Naive B cell (primary cell): ENCODE results near the gene PPM1H. TPM values are rescaled to one million over a fixed set of nuclear protein-coding genes. Genes with fewer than 3 reads are reported as not detected.
"Not testable (repeated sequence)": the region's sequence is repeated elsewhere in the genome, so short reads cannot be mapped to it uniquely, and the experiment has no call there.

ENCODE experiments used
- ATAC-seq, 2 donors: fragments of 150-1000 bp; cut with Tn5 transposase; 2 replicates each; pipeline ENCODE4 v1.10.0; 2021; ENCODE audit warnings: low read depth in 2 of 2, mild to moderate bottlenecking in 2 of 2, moderate library complexity in 2 of 2
- DNase-seq: peaks from one replicate; pipeline ENCODE4 v3.0.0; 2022
- H3K27ac Mint-ChIP-seq, 6 donors: one replicate each; pipeline ENCODE4 v1.8.0; 2020 to 2022; ENCODE audit warnings: mild to moderate bottlenecking in 6 of 6, mixed read lengths in 6 of 6, moderate library complexity in 5 of 6, inconsistent platforms in 2 of 6
- H3K27me3 Mint-ChIP-seq, 3 donors: one replicate each; pipeline ENCODE4 v1.8.0; 2021 to 2022; ENCODE audit warnings: mixed read lengths in 3 of 3, mild to moderate bottlenecking in 1 of 3
- H3K36me3 Mint-ChIP-seq, 2 donors: one replicate each; pipeline ENCODE4 v1.8.0; 2020 to 2022; ENCODE audit warnings: mixed read lengths in 2 of 2, inconsistent platforms in 1 of 2, mild to moderate bottlenecking in 1 of 2
- H3K4me1 Mint-ChIP-seq, 3 donors: one replicate each; pipeline ENCODE4 v1.8.0; 2020 to 2022; ENCODE audit warnings: mixed read lengths in 3 of 3, inconsistent platforms in 1 of 3, mild to moderate bottlenecking in 1 of 3, moderate library complexity in 1 of 3
- H3K4me3 Mint-ChIP-seq, 8 donors: one replicate each; pipeline ENCODE4 v1.8.0; 2020 to 2022; ENCODE audit warnings: mild to moderate bottlenecking in 8 of 8, mixed read lengths in 8 of 8, moderate library complexity in 8 of 8, inconsistent platforms in 2 of 8
- H3K9me3 Mint-ChIP-seq, 7 donors: one replicate each; pipeline ENCODE4 v1.8.0; 2020 to 2022; ENCODE audit warnings: mixed read lengths in 7 of 7, mild to moderate bottlenecking in 5 of 7, inconsistent platforms in 2 of 7, moderate library complexity in 1 of 7
- polyA plus RNA-seq, 6 donors: library from polyadenylated mRNA; unstranded; fragments of 300-500 nt; fragmentation: Illumina TruSeq; gene quantifications; one replicate each; pipeline ENCODE4 v1.2.3, GENCODE V29; 2021; ENCODE audit warnings: low read depth in 6 of 6

Gene PPM1H
- under 1 TPM in 3 of 6 donors, not detected in 3; 0.05 to 0.15 (median 0.12) TPM for polyA plus RNA-seq

- H3K4me1 Mint-ChIP-seq, result peaks cover 9 to 18% (median 14%) of the 10 kb centered on the region in 3 donors
- H3K9me3 Mint-ChIP-seq, result peaks cover 0 to 6% (median 0%) of the 10 kb centered on the region in 7 donors
- peak; percentile 70 to 71 for ATAC-seq
- H3K27me3 Mint-ChIP-seq, result peaks cover 26 to 37% (median 36%) of the 10 kb centered on the region in 3 donors
- H3K27ac Mint-ChIP-seq, result peak within 1 kb of the TSS in 1 of 6 donors; percentile 36
- DNase-seq, result peak; percentile 18
- H3K36me3 Mint-ChIP-seq, result peaks cover 0 to 7% of the 10 kb centered on the region in 2 donors
- H3K4me3 Mint-ChIP-seq, result peak within 1 kb of the TSS; percentile 81 to 93 (median 88)
Observed at GRCh38 chr12:62934799-62935674, at the start of gene PPM1H. TSS of gene PPM1H (minus strand) at chr12:62935150. CDS start at chr12:62934736, 414 bp downstream.

GRCh38 chr12:62983594-62983993, 48.6 kb upstream of the PPM1H start:
- Mint-ChIP-seq H3K4me1 (no peaks in the 10 kb centered on the region), H3K4me3 (no peak overlapping the region), H3K36me3 (no peaks in the 10 kb centered on the region), H3K9me3 (peaks cover 0 to 5% (median 0%) of the 10 kb centered on the region in 7 donors), H3K27me3 (peaks cover 0 to 4% (median 0%) of the 10 kb centered on the region in 3 donors), H3K27ac (peak overlapping the region in 1 of 6 donors; percentile 8)
- ATAC-seq (no peak), DNase-seq (no peak)

- DNase-seq, result no peak
- Mint-ChIP-seq H3K27me3 (no peaks in the 10 kb centered on the region), H3K4me3 (no peak overlapping the region), H3K36me3 (no peaks in the 10 kb centered on the region), H3K27ac (no peak overlapping the region), H3K9me3 (peaks cover 0 to 5% (median 0%) of the 10 kb centered on the region in 7 donors), H3K4me1 (no peaks in the 10 kb centered on the region)
- ATAC-seq, result no peak
Observed at GRCh38 chr12:62978768-62979167, 43.8 kb upstream of the PPM1H start.

- no peak overlapping the region for H3K4me3 Mint-ChIP-seq
- peaks cover 0 to 5% (median 0%) of the 10 kb centered on the region in 7 donors for H3K9me3 Mint-ChIP-seq
- H3K4me1 Mint-ChIP-seq, result no peaks in the 10 kb centered on the region
- no peak for ATAC-seq
- H3K27ac Mint-ChIP-seq, result no peak overlapping the region
- H3K36me3 Mint-ChIP-seq, result no peaks in the 10 kb centered on the region
- H3K27me3 Mint-ChIP-seq, result no peaks in the 10 kb centered on the region
- DNase-seq, result no peak
Observed at GRCh38 chr12:62977883-62978282, 42.9 kb upstream of the PPM1H start.

GRCh38 chr12:62977418-62977817, 42.5 kb upstream of the PPM1H start:
- Mint-ChIP-seq H3K4me1 (no peaks in the 10 kb centered on the region), H3K27me3 (no peaks in the 10 kb centered on the region), H3K36me3 (no peaks in the 10 kb centered on the region), H3K27ac (no peak overlapping the region), H3K9me3 (peaks cover 0 to 5% (median 0%) of the 10 kb centered on the region in 7 donors), H3K4me3 (no peak overlapping the region)
- ATAC-seq (no peak), DNase-seq (no peak)

- Mint-ChIP-seq H3K9me3 (peaks cover 0 to 5% (median 0%) of the 10 kb centered on the region in 7 donors), H3K27me3 (no peaks in the 10 kb centered on the region), H3K4me1 (no peaks in the 10 kb centered on the region), H3K4me3 (no peak overlapping the region), H3K36me3 (no peaks in the 10 kb centered on the region), H3K27ac (no peak overlapping the region)
- no peak for ATAC-seq
- no peak for DNase-seq
Observed at GRCh38 chr12:62976110-62976662, 41.2 kb upstream of the PPM1H start.

- no peaks in the 10 kb centered on the region for H3K27me3 Mint-ChIP-seq
- H3K27ac Mint-ChIP-seq, result peak overlapping the region in 1 of 6 donors; percentile 53
- no peak overlapping the region for H3K4me3 Mint-ChIP-seq
Observed at GRCh38 chr12:62971769-62972525, 37.0 kb upstream of the PPM1H start.

GRCh38 chr12:62969695-62970094, 34.7 kb upstream of the PPM1H start:
- H3K4me1 Mint-ChIP-seq, result no peaks in the 10 kb centered on the region
- H3K36me3 Mint-ChIP-seq, result no peaks in the 10 kb centered on the region
- H3K27ac Mint-ChIP-seq, result no peak overlapping the region
- H3K4me3 Mint-ChIP-seq, result no peak overlapping the region
- H3K27me3 Mint-ChIP-seq, result no peaks in the 10 kb centered on the region
- no peak for DNase-seq
- peaks cover 0 to 5% (median 0%) of the 10 kb centered on the region in 7 donors for H3K9me3 Mint-ChIP-seq
- ATAC-seq, result no peak

More at GRCh38 chr12:62971769-62972525, 37.0 kb upstream of the PPM1H start:
- ATAC-seq, result no peak
- DNase-seq, result no peak
- H3K36me3 Mint-ChIP-seq, result no peaks in the 10 kb centered on the region
- H3K4me1 Mint-ChIP-seq, result no peaks in the 10 kb centered on the region
- peaks cover 0 to 5% (median 0%) of the 10 kb centered on the region in 7 donors for H3K9me3 Mint-ChIP-seq

- Mint-ChIP-seq H3K4me1 (no peaks in the 10 kb centered on the region), H3K27ac (no peak overlapping the region), H3K4me3 (no peak overlapping the region), H3K27me3 (no peaks in the 10 kb centered on the region), H3K9me3 (no peaks in the 10 kb centered on the region), H3K36me3 (no peaks in the 10 kb centered on the region)
- DNase-seq, result no peak
- ATAC-seq, result no peak
Observed at GRCh38 chr12:62967701-62968100, 32.8 kb upstream of the PPM1H start.

GRCh38 chr12:62966990-62967506, 32.1 kb upstream of the PPM1H start:
- ATAC-seq (no peak), DNase-seq (no peak)
- no peaks in the 10 kb centered on the region for H3K27me3 Mint-ChIP-seq
- H3K4me3 Mint-ChIP-seq, result no peak overlapping the region
- H3K9me3 Mint-ChIP-seq, result peaks cover 0 to 2% (median 0%) of the 10 kb centered on the region in 7 donors
- H3K4me1 Mint-ChIP-seq, result no peaks in the 10 kb centered on the region
- H3K27ac Mint-ChIP-seq, result no peak overlapping the region
- no peaks in the 10 kb centered on the region for H3K36me3 Mint-ChIP-seq

- H3K36me3 Mint-ChIP-seq, DNase-seq, H3K4me3 Mint-ChIP-seq, ATAC-seq, H3K4me1 Mint-ChIP-seq, H3K9me3 Mint-ChIP-seq, H3K27ac Mint-ChIP-seq, H3K27me3 Mint-ChIP-seq: not testable (repeated sequence)
Observed at GRCh38 chr12:62966446-62966989, 31.6 kb upstream of the PPM1H start.

GRCh38 chr12:62965700-62966099, 30.8 kb upstream of the PPM1H start:
- H3K27me3 Mint-ChIP-seq, DNase-seq, H3K27ac Mint-ChIP-seq, ATAC-seq, H3K4me3 Mint-ChIP-seq, H3K9me3 Mint-ChIP-seq, H3K4me1 Mint-ChIP-seq, H3K36me3 Mint-ChIP-seq: not testable (repeated sequence)

- not testable (repeated sequence) for H3K4me1 Mint-ChIP-seq, H3K36me3 Mint-ChIP-seq, H3K4me3 Mint-ChIP-seq, DNase-seq, H3K27me3 Mint-ChIP-seq, H3K9me3 Mint-ChIP-seq, ATAC-seq, H3K27ac Mint-ChIP-seq
Observed at GRCh38 chr12:62965242-62965641, 30.3 kb upstream of the PPM1H start.
